ENCODE results near the gene COL4A4. TPM values are rescaled to one million over a fixed set of nuclear protein-coding genes. Genes with fewer than 3 reads are reported as not detected.

The COL4A4 gene
- total RNA-seq, 2 donors from 2014 or later = 3.0 to 6.1 TPM

GRCh38 chr2:227033471-227034148 lies 130.4 kb downstream of the COL4A4 start:
- no peaks in the 10 kb centered on the region for H3K27me3 ChIP-seq (replicated peaks; ENCODE audit: insufficient read depth)
- 64% methylated on average over 16 of the region's 16 CpGs for WGBS
- intact Hi-C loops (cut with DNase I) = no loop called here
- TF ChIP-seq CTCF (IDR thresholded peaks at IDR 0.05) (peak in 2 of 4 experiments; percentile 26 to 42), POLR2A (IDR thresholded peaks at IDR 0.05) (no peak), POLR2AphosphoS5 (IDR thresholded peaks at IDR 0.05) (no peak)
- no peaks in the 10 kb centered on the region for H3K4me1 ChIP-seq (replicated peaks)
- H3K9me3 ChIP-seq = no peaks in the 10 kb centered on the region
- no peak overlapping the region for H3K27ac ChIP-seq
- DNase-seq (ENCODE audit: low spot score) = peak; percentile 19
- H3K36me3 ChIP-seq = no peaks in the 10 kb centered on the region
- H3K4me3 ChIP-seq = no peak overlapping the region

- Histone ChIP-seq H3K4me1 (replicated peaks) (no peaks in the 10 kb centered on the region), H3K27ac (no peak overlapping the region), H3K36me3 (no peaks in the 10 kb centered on the region), H3K27me3 (replicated peaks; ENCODE audit: insufficient read depth) (no peaks in the 10 kb centered on the region), H3K4me3 (no peak overlapping the region), H3K9me3 (no peaks in the 10 kb centered on the region)
- 83% methylated on average over 3 of the region's 3 CpGs for WGBS
- intact Hi-C loops (cut with DNase I) = no loop called here
- no peak for TF ChIP-seq CTCF (IDR thresholded peaks at IDR 0.05)
- no peak for TF ChIP-seq POLR2A (IDR thresholded peaks at IDR 0.05)
- TF ChIP-seq POLR2AphosphoS5 (IDR thresholded peaks at IDR 0.05) = no peak
- DNase-seq (ENCODE audit: low spot score) = no peak
Observed at GRCh38 chr2:227031379-227031778, 132.6 kb downstream of the COL4A4 start.

GRCh38 chr2:227030789-227031188 lies 133.2 kb downstream of the COL4A4 start:
- no peak for TF ChIP-seq POLR2A (IDR thresholded peaks at IDR 0.05)
- no peak for TF ChIP-seq POLR2AphosphoS5 (IDR thresholded peaks at IDR 0.05)
- no peak for TF ChIP-seq CTCF (IDR thresholded peaks at IDR 0.05)
- no peaks in the 10 kb centered on the region for H3K27me3 ChIP-seq (replicated peaks; ENCODE audit: insufficient read depth)
- H3K36me3 ChIP-seq = no peaks in the 10 kb centered on the region
- intact Hi-C loops (cut with DNase I) = no loop called here
- no peaks in the 10 kb centered on the region for H3K9me3 ChIP-seq
- DNase-seq (ENCODE audit: low spot score) = no peak
- no peak overlapping the region for H3K4me3 ChIP-seq
- no peaks in the 10 kb centered on the region for H3K4me1 ChIP-seq (replicated peaks)
- H3K27ac ChIP-seq = no peak overlapping the region
- 69% methylated on average over 2 of the region's 2 CpGs for WGBS

- intact Hi-C loops (cut with DNase I) = no loop called here
- H3K36me3 ChIP-seq = no peaks in the 10 kb centered on the region
- no peak overlapping the region for H3K27ac ChIP-seq
- DNase-seq (ENCODE audit: low spot score) = no peak
- H3K9me3 ChIP-seq = no peaks in the 10 kb centered on the region
- no peaks in the 10 kb centered on the region for H3K4me1 ChIP-seq (replicated peaks)
- 89% methylated on average over 3 of the region's 3 CpGs for WGBS
- no peak for TF ChIP-seq POLR2A (IDR thresholded peaks at IDR 0.05)
- TF ChIP-seq CTCF (IDR thresholded peaks at IDR 0.05) = no peak
- TF ChIP-seq POLR2AphosphoS5 (IDR thresholded peaks at IDR 0.05) = no peak
- no peak overlapping the region for H3K4me3 ChIP-seq
- H3K27me3 ChIP-seq (replicated peaks; ENCODE audit: insufficient read depth) = no peaks in the 10 kb centered on the region
Observed at GRCh38 chr2:227029426-227030105, 134.4 kb downstream of the COL4A4 start.

GRCh38 chr2:227025510-227025909 lies 138.5 kb downstream of the COL4A4 start:
- intact Hi-C loops (cut with DNase I) = no loop called here
- WGBS = 89% methylated on average over 2 of the region's 2 CpGs

More at GRCh38 chr2:227025510-227025909, 138.5 kb downstream of the COL4A4 start:
- Histone ChIP-seq H3K4me1 (replicated peaks) (no peaks in the 10 kb centered on the region), H3K27me3 (replicated peaks; ENCODE audit: insufficient read depth) (no peaks in the 10 kb centered on the region), H3K9me3 (no peaks in the 10 kb centered on the region), H3K27ac (no peak overlapping the region), H3K36me3 (no peaks in the 10 kb centered on the region), H3K4me3 (no peak overlapping the region)
- DNase-seq (ENCODE audit: low spot score) = no peak
- TF ChIP-seq CTCF (IDR thresholded peaks at IDR 0.05) (no peak), POLR2A (IDR thresholded peaks at IDR 0.05) (no peak), POLR2AphosphoS5 (IDR thresholded peaks at IDR 0.05) (no peak)

Measured in prostate gland (tissue), 2 donors.